ENCODE results near the gene CFAP20DC.
"Not testable (repeated sequence)": the region's sequence is repeated elsewhere in the genome, so short reads cannot be mapped to it uniquely, and the experiment has no call there.

The CFAP20DC gene

DNA sequence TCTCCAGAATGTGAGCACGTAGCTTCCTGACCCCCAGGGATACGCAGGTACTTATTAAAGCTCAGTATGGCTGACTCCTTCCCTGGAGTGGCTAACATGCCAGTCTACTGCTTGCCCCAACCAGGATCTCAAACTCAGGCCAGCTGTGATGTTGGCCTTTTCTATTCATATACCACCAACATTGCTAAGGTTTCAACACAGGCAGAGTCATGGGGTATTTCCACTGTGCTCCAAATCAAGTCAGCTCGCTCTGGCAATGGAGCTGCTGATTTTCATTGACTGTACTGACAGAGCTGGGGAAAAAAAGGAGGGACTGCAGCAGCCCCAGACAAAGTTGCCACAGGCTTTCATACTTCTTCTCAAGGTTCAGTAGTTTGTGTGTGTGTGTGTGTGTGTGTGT lies 87.0 kb downstream of the CFAP20DC start:
- no peak for DNase-seq (ENCODE audit: low read depth)

DNA sequence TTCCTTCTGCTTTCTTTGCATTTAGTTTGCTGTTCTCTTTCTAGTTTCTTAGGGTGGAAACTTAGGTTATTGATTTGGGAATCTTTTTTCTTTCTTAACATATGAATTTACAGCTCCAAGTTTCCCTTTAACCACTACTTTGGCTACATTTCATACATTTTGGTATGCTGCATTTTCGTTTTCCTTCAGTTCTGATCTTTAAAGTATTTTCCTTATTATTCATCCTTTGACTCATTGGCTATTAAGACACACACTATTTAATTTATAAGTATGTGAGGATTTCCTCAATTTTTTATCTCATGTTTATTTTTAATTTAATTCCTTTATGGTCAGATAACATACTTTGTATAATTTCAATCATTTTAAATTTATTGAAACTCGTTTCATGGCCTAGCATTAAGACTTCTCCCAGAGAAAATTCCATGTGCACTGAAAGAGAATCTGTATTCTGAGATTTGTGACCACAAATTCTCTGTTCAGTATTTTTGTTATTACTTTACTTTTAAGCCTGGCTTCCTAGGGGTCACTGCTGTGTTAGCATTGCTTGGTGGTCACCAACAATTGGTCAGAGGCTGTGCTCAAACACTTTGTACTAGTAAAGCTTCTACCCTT lies 87.7 kb downstream of the CFAP20DC start:
- DNase-seq (ENCODE audit: low read depth), result no peak

DNA sequence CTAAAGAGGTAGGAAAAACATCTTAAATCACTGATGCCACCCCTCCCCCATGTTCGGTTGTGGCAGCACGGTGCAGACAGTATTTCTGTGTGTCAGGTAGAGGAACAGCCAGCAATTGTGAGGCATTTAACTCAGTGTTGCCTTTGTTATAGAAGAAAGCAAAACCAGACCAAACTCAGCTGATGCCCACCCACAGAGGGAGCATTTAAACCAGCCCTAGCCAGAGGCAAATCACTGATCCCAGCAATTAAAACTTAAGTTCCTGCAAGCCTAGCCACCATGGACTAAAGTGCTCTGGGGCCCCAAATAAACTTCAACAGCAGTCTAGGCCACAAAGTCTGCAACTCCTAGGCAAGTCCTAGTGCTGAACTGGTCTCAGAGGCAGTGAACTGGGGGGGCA lies 94.5 kb downstream of the CFAP20DC start:
- DNase-seq (ENCODE audit: low read depth), result no peak

DNA sequence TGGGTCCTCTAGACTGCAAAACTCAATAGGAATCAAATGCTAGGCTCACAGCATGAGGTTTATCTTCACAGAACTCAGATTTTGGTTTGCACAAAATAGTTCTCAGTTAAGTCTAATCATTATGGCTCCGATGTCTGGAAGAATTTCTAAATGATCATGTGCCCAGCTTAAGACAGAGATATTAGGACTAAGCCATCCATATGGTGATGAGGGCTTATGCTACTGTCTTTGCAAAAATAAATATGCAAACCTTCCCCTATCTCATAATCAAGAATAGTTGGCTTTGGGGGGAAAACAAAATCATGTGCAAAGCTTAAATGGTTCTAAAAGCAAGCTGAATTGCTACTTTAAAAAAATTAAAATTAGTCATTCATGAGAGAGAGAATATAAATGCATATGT lies 96.5 kb downstream of the CFAP20DC start:
- no peak for DNase-seq (ENCODE audit: low read depth)

DNA sequence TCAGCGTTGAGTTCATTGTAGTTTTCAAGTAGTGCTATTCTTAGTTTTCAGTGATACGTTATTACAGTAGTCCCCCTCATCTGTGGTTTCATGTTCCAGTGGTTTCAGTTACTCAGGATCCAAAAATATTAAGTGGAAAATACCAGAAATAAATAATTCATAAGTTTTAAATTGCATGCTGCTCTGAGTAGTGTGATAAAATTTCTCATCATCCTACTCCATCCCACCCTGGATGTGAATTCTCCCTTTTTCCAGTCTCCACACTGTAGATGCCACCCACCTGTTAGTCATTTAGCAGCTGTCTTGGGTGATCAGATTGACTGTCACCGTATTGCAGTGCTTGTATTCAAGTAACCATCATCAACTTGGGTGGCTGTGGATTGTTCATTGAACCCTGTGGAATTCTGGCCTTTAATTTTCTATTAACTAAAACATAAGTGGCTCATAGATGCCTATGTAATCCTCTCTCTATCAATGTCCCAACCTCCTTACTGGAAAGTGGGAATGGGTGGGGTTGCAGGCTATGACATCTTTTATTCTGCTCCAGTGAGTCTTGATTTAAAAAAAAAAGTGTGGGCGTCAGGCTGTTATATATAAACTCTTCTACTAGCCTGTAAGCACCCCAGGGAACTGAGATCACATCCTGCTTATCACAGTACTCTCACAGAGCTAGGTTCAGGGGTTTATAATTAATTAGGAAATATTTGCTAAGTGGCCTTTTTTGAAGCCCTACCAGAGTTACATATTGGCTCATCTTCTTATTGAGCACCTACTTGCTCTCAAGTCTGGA lies 97.5 kb downstream of the CFAP20DC start:
- no peak for DNase-seq (ENCODE audit: low read depth)

DNA sequence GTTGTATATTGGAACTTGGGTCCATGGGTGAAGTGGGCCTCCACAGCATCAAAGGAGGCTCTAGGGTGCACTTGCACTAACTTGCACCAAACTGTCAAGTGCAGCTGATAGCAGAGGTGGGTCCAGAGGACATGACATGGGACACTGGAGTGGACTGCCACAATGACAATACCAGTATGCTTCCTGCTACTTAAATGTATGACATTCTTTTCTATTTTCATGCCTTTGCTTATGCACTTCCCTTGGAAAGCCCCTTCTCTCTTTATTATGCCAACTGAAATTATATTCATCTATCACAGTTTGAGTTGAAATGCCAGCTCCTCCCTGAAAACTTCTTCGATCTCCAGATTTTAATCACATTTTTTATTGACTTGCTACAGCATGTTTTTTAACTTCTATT lies 101.8 kb downstream of the CFAP20DC start:
- no peak for DNase-seq (ENCODE audit: low read depth)

DNA sequence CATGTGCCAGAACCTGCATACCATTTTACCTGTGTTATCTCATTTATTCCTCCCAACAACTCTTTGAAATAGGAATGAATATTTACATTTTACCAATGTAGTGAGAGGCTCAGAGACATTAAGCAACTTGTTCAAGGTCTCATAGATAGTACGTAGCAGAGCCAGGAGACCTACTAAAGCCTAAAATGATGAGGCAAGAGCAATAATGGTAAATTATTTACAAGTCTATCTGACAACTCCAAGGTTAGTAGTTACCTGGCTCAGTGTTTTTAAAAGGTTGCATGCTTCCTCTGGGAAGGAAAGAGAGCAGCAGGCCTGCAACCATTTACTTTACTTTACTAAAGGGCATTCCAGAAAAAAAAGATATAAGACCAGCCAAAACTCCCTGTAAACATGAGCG lies 103.0 kb downstream of the CFAP20DC start:
- DNase-seq (ENCODE audit: low read depth), result no peak

DNA sequence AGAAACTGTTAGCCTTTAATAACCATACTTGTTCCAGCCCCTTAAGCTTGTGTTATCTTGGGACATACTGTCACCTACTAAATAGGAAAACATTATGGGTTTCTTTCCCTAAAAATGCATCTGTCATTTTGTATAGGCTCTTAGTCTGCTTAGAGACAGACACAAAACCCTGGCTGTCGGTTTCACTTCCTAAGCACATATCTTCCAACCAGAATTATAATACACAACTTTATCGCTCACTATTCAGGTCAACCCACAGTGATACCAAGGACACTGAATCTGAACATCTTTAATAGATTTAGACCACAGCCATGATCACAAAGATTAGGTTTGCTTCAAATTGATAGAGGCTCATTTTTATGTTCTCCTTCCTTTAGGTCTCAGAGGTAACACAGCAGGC lies 111.8 kb downstream of the CFAP20DC start:
- no peak for DNase-seq (ENCODE audit: low read depth)

DNA sequence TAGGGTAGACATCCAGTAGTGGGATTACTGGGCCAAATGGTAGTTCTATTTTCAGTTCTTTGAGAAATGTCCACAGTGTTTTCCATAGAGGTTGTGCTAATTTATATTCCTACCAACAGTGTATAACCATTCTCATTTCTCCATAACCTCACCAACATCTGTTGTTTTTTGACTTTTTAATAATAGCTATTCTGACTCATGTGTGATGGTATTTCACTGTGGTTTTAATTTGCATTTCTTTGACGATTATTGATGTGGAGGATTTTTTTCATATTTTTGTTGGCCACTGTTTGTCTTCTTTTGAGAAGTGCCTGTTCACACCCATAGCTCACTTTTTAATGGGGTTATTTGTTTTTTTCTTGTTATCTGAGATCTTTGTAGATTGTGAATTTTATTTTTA lies 125.2 kb downstream of the CFAP20DC start:
- DNase-seq (ENCODE audit: low read depth), result no peak

DNA sequence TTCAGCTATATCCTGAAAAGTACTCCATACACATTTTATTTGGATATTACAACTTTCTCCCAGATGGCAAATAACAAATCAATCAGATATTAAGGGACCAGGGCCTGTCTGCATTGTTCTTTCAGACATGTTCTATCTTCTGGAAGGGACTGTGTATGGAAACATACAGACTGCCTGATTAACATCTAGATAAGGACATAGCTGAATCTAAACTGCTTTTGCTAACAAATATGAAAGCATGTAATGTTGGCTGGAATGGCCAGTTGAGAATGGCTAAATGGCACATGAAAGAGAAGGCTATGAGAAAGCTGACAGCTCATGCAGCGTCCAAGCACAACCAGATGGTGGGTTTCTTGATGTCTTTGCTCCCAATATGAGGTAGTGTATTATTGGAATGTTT lies 149.4 kb downstream of the CFAP20DC start:
- DNase-seq (ENCODE audit: low read depth), result no peak

DNA sequence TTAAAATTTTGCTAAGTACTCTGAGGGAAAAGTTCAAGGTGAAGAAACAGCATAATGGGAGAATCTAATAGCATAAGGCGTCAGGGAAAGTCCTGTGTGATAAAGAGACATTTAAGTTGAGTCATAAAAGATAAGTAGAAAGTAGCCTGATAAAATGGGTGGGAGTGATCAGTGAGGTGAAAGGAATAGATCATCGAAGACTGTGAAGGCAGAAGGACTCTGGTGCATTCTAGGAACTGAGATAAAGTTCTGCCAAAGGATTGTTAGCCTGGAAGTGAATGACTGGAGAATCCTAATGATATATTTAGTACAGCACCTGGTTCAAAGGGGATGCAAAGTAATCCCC lies 149.9 kb downstream of the CFAP20DC start:
- no peak for DNase-seq (ENCODE audit: low read depth)

DNA sequence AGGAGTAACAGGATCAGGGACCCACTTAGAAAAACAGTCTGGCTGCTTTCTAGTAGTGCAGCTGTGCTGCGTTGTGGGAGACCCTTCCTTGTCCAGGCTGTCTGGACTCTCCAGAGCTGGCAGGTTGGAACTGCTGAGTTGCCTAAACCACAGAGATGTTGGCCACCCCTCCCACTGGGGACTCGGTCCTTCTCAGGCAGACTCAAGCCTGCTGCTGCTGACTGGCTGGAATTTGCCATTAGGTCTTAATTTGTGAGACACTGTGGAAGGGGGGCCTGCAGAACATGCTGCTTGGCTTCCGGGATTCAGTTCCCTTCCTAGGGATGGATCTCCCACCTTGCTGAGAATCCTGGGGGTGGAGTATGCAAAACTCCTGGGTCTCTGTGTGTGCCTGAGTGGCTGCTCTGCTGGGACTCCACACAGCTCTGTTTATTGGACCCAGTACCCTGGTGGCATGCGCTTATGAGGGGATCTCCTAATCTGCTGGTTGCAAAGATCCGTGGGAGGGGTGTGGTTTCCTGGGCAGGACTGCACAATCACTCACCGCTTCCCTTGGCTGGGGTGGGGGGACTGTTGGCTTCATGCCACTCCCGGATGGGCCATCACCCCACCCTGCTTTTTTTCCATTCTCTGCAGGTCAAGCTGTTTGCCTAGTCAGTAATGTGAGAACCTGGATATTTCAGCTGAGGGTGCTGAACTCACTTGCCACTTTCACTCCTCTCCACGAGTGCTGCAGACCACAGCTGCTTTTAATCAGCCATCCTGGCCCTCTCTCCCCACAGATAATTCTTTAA lies 150.5 kb downstream of the CFAP20DC start:
- no peak for DNase-seq (ENCODE audit: low read depth)

DNA sequence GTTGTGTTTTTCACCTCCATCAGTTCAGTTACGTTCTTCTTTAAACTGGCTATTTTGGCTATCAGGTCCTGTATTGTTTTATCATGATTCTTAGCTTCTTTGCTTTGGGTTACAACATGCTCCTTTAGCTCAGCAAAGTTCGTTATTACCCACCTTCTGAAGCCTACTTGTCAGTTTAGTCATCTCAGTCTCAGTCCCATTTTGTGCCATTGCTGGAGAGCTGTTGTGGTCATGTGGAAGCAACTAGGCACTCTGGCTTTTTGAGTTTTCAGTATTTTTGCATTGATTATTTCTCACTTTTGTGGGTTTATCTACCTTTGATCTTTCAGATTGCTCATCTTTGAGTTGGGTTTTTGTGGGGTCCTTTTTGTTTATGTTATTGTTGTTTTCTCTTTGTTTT lies 151.3 kb downstream of the CFAP20DC start:
- DNase-seq (ENCODE audit: low read depth), result no peak

DNA sequence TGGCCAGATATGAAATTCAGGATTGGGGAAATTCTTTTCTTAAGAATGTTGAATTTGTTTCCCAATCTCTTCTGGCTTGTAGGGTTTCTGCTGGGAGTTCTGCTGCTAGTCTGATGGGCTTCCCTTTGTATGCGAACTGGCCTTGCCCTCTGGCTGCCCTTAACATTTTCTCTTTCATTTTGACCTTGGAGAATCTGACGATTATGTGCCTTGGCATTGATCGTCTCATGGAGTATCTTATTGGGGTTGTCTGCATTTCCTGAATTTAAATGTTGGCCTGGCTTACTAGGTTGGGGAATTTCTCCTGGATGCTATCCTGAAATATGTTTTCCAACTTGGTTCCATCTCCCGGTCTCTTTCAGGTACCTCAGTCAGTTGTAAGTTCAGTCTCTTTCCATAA lies 152.2 kb downstream of the CFAP20DC start:
- no peak for DNase-seq (ENCODE audit: low read depth)

DNA sequence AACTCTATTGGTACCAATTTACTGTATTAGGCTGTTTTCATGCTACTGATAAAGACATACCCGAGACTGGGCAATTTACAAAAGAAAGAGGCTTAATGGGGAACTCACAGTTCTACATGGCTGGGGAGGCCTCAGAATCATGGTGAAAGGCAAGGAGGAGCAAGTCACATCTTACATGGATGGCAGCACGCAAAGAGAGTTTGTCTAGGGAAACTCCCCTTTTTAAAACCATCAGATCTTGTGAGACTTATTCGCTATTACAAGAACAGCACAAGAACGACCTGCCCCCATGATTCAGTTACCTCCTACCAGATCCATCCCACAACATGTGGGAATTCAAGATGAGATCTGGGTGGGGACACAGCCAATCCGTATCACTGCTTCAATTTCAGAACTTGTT lies 154.1 kb downstream of the CFAP20DC start:
- DNase-seq (ENCODE audit: low read depth), result not testable (repeated sequence)

DNA sequence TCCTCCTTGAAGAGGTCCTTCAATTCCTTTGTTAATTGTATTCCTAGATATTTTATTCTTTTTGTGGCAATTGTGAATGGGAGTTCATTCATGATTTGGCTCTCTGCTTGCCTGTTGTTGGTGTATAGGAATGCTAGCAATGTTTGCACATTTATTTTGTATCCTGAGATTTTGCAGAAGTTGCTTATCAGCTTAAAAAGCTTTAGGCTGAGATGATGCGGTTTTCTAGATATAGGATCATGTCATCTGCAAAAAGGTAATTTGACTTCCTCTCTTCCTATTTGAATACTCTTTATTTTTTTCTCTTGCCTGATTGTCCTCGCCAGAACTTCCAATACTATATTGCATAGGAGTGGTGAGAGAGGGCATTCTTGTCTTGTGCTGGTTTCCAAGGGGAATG lies 157.3 kb downstream of the CFAP20DC start:
- DNase-seq (ENCODE audit: low read depth), result not testable (repeated sequence)

DNA sequence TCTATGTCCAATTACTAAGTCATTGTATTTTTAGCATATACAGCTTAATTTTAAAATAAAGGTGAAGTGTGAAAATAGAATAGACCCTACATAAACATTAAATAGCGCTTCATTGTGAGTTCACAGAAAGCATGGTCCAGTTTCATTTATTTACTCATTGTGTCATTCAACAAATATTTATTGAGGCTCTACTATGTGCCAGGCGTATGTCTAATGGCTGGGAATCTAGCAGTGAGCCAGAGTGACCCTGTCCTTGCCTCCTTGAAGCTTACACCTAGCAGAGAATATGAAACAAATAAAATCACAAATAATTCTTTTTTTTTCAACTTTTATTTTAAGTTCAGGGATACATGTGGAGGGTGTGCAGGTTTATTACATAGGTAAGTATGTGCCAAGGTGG lies 161.7 kb downstream of the CFAP20DC start:
- no peak for DNase-seq (ENCODE audit: low read depth)

DNA sequence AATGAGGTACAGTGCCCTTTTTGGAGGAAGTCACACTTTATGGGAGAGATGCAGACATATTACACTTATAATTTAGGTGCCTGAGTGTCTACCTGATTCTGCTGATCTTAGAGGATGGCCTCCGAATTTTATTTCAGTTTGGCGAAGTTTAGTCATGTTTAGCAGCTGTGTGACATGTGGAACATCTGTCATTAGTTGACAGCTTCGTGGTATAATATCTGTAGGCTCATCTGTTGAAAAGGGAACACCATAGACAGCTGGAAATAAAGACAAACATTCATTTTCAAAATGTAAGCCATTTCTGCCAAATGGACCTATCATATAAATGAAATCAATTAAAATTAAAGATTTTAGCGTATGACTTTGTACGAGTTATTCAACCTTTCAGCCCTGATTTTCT lies 165.4 kb downstream of the CFAP20DC start:
- DNase-seq (ENCODE audit: low read depth), result no peak

DNA sequence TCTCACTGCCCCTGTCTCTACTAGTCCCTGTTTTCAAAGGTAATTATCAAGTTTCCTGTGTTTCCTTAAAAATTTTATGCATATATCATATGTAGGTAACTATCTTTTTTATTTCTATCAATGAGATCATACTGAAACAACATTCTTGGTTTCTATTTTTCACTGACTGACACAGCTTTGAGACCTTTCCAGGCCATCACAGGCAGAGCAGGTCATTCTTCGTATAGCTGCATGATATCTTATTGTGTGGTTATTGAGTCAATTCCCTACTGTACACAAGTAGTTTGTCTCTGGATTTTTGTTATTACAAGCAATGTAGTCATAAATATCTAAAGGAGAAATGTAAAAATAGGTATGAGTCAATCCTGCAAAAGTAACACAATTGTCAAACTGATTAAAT lies 169.6 kb downstream of the CFAP20DC start:
- DNase-seq (ENCODE audit: low read depth), result no peak

DNA sequence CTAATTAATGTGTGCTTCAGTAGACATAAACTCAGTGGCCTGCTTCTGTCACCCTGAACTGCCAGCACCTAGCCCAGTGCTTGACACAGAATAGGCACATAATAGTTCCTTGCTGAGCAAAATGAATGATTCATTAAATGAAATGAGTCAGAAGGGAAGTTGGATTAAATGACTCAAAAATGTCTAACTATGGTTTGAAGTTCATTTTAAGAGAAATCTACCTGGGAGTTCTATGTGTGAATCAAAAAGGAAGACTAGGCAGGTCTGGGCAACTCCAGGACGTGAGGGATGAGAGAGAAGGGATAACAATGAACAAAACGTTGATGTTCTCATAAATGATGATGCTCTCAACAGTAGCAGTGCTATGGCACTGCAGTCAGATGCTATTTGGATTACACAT lies 175.0 kb downstream of the CFAP20DC start:
- DNase-seq (ENCODE audit: low read depth), result no peak

DNA sequence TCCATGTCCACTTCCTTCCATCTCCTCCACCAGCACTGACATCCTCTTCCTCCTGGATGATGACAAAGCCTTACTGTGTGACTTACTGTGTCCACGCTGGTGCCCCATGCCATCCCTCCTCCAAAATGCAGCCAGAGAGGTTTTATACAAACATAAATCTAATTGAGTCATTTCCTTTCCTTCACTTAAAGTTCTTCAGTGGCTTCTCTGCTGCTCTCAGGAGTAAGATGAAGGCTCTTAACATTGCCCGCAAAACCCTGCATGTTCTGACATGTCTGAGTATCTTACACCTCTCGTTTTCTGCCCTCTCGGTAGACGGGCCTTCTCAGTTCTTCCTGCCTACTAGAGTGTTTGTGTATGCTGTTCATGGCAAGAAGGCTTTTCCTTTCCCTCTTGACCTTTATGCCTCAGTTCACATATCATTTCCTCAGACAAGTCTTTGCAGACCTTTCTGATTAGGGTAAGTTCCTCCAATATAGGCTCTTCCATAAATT lies 175.5 kb downstream of the CFAP20DC start:
- DNase-seq (ENCODE audit: low read depth), result no peak

DNA sequence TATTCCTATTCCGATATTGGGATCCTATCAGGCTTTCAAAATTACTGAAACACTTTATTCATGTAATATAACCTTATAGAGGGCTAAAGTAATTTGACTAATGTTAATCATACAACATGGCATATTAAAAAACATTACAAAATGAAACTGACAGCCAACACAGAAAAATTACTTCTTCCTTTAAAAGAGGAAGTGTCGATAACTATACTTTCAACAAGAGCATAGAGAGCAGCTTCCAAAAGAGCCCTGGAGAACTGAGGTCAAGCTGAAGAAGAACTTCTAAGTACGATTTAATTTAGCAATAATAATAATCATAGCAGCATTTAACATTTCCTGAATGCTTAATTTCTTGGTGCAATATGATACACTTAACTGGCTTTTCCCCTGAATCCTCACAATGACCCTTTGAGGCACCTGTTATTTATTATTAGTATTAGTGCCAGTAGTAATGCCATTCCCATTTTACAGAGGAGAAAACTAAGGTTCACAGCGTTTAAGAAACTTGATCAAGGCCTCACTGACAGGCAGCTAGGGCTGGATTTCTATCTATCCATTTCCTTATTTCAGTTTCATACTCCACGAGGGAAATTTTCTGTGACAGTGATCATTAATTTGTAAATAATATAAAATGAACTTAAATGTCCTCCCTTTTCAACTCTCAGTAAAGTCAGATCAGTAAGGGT lies 181.6 kb downstream of the CFAP20DC start:
- DNase-seq (ENCODE audit: low read depth), result no peak

DNA sequence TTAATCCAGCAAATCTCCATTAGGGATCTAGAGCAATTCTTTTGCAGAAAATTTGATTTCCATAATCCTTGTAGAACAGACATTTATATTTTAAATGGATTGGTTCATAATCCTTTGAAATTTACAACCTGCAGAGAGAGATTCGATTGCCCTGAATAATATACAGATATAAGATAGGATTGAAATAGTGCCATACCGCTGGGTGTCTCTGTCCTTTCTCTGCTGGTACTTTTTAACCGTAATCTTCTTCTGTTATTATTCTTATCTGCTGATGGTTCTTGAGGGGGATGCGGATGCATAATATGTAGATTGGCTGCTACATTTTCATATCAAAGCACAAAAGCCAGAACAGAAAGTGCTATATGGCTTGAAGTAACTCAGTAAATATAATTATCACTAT lies 182.2 kb downstream of the CFAP20DC start:
- no peak for DNase-seq (ENCODE audit: low read depth)
